HG03558 (cell line): ENCODE results near the gene NUDT8.
"Not testable (repeated sequence)": the region's sequence is repeated elsewhere in the genome, so short reads cannot be mapped to it uniquely, and the experiment has no call there.

Experiments
- ATAC-seq: cut with Tn5 transposase; IDR thresholded peaks from one replicate; pipeline ENCODE4 v1.9.1; 2021; ENCODE audit warnings: moderate number of reproducible peaks; ENCODE audit not compliant: unreplicated experiment; ENCODE audit errors: extremely low read depth

The NUDT8 gene

DNA sequence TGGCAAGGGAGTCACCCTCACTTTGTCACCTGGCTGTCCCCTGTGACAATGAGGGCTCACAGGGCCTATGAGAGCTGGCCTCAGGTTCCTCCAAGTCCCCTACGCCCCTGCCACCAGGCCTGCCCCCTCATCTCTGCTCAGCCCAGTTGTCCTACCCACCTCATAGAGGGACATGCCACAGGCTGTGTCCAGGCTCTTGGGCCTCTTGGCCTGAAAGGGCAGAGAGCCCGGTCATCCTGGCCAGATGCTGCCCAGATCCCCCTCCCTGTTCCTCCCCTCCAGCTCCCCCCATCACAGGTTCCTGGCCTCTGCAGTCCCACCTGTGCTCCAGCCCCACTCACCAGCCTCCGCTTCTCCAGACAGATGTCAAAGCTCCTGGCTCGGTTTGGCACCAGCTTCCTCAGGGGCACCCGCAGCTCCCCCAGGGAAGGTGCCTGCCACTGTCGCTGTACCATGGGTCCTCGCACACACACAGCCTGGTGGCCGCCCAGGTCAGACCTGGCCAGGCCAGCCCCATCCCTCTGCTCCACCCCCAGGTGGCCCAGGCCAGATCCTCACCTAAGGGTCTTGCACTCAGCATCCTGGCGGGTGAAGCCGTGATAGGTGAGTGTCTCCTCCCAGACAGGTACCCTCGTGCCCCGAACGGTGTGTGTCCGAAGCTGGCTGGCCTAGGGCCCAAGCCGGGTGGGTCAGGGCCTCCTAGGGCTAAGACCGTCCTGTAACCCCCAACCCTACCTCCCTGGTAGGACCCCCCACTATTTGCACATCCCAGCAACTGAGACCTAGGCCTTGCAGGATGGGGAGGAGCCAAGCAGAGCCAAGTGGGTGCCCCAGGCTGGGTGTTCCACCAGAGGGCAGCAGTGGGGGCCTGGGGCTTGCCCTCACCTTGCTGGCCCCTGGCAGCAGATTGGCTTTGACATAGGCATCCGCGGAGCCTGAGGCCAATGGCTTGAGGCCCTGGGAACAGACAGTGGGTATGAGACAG, 14.7 kb downstream of the NUDT8 start:
- ATAC-seq, result no peak

DNA sequence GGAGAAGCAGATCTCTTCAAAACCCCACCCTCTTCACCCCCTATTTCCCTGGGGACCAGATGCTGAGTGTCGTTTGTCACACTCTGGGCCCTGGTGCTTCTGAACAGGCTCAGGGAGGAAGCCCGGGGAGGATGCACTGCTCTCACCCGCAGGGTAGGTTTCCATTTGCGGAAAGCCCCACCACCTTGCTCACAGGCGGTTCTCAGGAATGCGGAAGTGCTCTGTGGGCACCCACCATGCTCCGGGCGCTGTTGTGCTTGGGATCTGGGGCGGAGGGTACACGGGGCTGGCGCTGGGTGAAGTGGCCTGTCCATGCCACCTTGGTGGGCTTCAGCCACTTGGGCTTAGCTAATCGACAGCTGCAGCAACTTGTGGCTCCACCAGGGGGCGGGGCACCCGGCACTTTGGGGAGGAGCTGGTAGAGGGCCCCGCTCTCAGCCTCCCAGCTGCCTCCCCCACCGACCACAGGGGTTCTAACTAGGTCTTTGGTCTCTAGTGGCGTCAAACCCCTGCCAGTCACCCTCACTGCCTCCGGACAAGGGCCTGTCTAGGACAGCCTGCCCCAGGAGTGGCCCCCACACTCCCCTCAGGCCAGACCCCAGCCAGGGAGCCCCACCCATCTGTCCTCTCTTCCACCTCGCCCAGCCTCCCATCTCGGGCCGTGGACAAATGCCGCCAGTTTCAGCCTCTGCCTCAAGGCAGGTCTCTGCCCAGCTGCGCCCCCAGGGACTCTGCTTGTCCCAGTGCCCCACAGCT, 15.6 kb downstream of the NUDT8 start:
- ATAC-seq, result peak; percentile 44

DNA sequence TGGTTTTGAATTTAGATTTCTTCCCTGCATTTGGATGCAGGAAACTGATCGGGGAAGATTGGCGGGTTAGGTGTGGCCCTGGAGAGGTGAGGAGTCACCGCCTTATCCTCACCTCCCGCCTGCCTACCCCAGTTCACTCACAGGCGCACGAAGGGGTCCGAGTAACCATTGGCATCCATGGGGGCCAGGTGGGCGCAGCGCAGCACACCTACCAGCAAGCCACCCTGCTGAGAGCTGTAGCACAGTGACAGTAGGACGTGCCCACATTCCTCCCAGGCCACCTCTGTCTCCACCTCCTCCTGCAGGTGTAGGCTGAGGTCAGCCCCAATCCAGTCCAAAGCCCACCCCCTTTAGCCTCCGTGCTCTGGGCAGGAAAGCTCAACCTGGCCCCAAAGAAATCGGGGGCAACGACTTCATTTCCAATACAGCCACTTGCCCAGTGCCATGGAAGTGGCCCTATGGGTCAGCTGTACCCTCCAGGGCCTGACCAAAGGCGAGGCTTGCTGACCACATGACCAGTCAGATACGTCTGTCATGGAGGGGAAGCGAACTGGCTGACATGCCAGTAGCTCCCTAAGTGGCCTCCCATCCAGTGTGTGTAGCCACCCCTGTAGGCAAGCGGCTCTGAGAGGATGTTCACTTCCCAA, 16.3 kb downstream of the NUDT8 start:
- ATAC-seq, result no peak

DNA sequence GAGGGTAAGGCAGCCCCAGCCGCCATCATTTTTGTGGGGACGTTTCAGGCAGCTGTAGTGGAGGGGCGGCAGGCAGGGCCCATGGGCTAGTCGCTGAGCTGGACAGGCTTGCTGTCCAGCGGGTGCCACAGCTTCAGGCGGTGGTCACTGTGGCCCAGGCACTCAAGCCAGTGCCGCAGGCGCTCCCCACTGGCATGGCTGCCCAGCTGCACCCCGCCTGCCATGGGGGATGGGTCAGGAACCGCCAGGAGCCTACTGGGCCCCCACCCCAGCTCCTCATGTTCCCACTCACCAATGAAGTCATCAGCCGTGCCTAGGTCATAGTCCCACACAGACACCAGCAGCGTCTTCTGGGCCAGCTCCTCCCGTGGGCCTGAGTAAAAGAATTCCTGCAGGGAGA, 17.0 kb downstream of the NUDT8 start:
- ATAC-seq, result no peak

DNA sequence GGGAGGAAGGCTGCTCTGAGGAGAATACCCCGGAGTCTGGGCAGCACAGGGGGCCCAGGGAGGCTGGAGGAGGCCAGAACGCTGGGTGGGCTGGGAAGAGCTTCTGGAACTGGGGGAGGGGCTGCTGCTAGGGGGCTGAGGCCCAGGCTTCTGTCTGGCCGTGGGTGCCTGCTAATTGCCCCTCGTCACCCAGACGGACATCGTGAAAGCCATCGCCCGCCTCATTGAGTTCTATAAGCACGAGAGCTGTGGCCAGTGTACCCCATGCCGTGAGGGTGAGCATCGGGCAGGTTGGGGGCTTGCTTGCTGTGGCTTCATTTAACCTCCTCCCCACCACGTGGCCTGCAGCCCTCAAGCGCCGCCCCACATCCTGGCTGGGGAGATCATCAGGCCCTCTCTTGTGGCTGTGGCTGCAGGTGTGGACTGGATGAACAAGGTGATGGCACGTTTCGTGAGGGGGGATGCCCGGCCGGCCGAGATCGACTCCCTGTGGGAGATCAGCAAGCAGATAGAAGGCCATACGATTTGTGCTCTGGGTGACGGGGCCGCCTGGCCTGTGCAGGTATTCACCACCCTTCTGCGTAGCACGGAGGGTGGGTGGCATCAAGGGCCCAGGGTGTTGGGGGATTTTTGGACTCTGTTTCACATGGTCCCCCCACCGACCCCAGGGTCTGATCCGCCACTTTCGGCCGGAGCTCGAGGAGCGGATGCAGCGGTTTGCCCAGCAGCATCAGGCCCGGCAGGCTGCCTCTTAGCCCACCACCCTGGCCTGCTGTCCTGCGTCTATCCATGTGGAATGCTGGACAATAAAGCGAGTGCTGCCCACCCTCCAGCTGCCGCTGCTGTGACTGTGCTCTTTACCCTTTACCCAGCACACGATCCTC, 17.8 kb downstream of the NUDT8 start:
- ATAC-seq, result no peak

DNA sequence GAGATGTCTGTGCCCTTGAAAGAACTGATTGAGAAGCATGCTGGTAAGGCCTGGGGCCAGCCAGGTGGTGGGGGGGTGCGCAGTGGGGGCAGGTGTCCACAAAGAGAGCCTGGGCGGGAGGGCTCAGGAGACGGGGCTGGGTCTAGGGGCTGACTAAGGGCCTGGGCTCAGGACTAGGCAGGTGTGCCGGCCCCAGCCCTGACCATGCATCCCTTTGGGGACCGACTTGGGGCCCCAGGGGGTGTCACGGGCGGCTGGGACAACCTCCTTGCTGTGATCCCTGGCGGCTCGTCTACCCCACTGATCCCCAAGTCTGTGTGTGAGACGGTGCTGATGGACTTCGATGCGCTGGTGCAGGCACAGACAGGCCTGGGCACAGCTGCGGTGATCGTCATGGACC, 18.6 kb downstream of the NUDT8 start:
- no peak for ATAC-seq

DNA sequence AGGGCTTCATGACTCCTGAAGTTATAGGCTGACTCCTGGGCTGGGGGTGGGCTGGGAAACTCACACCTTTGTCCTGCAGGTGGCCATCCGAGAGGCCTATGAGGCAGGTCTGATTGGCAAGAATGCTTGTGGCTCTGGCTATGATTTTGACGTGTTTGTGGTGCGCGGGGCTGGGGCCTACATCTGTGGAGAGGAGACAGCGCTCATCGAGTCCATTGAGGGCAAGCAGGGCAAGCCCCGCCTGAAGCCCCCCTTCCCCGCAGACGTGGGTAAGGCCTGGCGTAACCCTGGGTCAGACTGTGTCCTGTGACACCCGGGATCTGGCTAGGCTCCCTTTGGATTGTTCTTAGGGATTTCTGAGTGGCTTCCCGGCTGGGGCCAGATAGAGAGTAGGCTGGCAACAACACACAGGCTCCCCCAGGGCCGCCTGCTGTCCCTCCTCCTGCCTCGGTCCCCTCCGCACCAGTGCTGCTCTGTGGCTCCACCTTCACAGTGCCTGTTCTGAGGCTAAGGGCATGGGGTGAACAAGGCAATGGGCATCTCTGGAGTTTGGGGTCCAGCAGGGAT, 19.4 kb downstream of the NUDT8 start:
- ATAC-seq, result no peak

DNA sequence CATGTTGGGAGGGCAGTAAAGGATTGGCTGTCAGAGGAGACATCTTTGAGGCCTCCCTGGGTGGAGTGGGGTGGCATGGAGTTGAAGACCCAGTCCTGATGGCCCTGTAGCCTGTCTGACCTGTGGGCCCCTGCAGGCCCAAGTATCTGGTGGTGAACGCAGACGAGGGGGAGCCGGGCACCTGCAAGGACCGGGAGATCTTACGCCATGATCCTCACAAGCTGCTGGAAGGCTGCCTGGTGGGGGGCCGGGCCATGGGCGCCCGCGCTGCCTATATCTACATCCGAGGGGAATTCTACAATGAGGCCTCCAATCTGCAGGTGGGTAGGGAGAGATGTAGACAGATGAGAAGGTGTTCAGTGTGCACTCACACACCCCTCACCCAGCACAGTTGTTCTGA, 20.4 kb downstream of the NUDT8 start:
- no peak for ATAC-seq

DNA sequence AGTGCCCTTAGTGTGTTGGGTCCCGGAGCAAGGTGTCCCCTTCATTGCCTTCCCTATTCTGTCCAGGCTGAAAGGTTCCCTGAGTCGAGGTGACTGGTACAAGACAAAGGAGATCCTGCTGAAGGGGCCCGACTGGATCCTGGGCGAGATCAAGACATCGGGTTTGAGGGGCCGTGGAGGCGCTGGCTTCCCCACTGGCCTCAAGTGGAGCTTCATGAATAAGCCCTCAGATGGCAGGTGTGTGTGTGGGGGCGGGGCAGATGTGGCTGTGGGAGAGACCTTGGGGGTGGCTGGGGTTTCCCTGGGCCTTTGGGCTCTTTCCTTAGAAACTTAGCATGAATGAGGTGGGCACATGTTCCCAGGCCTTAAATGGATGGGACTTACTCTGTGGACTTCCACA, 21.3 kb downstream of the NUDT8 start:
- no peak for ATAC-seq

DNA sequence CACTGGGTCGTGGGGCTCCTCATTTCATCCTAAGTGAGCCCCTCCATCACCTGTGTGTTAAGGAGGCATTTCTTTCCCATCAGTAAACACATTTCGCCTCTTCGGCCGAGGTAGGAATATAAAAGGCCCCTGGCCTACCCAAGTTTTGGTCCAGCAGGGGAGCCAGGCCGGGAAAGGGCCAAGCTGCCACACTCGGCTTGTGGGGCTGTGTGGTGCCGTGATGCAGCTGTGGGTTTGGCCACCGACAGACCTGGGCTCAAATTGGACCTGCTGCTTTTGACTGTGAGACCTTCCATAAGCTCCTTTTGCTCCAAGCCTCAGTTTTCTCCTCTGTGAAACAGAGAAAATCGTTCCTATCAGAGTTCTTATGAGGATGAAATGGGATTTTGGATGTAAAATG, 22.2 kb downstream of the NUDT8 start:
- no peak for ATAC-seq

DNA sequence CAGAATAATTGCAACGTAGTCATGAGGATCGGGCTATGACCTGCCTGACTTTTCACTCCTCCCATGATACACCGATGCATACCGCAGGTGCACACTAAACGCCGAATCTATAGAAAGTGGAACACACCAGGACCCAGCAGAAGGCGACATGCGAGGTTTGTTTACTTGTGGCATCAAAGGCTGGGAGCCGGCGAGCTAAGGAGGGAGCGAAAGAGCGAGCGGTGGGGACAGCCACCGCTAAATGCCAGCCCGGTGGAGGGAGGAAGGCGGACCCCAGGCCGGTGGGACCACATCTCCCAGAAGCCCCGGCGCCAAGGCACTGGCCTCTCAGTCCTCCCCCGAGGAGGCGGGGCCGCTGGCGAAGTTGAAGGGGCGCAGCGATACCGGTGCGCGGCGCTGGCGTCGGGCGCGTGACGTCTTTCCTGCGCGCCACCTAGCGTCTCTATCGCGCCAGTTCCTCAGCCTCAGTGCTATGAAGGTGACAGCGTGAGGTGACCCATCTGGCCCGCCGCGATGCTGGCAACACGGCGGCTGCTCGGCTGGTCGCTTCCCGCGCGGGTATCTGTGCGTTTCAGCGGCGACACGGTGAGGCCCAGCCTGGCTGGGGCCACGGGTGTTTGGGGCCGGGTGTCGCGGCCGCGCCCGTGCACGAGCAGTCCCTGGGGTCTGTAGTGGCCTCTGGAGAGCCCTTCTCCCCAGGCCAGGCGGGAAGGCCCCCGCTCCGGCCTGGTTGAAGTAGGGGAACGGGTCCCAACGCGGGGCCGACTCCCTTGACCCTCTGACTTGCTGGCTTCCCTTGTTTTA, 23.0 kb downstream of the NUDT8 start, which contains the start of gene NDUFV1:
TSS of gene NDUFV1 (plus strand) at position 445 of the 804 bp plus-strand sequence. CDS start at position 514, 69 bp downstream.
- no peak for ATAC-seq

DNA sequence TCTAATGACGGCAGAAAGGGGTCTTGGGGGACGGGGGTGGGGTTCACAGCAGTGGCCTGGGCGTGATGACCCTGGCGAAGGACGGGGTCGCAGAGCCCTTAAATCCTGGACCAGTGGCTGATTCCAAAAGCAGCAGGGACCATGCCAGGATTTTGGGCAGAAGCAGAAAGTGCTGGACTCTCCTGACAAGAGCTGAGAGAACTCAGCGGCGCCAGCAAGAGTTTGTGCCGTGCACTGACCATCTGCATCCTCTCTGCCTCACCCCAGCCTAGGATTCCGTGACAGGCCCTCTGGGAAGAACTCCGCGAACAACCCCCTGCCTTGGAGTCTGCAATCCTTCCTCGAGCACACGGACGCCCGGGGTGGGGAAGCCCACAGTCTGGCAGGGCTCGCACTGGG, 23.6 kb downstream of the NUDT8 start:
- ATAC-seq, result no peak

DNA sequence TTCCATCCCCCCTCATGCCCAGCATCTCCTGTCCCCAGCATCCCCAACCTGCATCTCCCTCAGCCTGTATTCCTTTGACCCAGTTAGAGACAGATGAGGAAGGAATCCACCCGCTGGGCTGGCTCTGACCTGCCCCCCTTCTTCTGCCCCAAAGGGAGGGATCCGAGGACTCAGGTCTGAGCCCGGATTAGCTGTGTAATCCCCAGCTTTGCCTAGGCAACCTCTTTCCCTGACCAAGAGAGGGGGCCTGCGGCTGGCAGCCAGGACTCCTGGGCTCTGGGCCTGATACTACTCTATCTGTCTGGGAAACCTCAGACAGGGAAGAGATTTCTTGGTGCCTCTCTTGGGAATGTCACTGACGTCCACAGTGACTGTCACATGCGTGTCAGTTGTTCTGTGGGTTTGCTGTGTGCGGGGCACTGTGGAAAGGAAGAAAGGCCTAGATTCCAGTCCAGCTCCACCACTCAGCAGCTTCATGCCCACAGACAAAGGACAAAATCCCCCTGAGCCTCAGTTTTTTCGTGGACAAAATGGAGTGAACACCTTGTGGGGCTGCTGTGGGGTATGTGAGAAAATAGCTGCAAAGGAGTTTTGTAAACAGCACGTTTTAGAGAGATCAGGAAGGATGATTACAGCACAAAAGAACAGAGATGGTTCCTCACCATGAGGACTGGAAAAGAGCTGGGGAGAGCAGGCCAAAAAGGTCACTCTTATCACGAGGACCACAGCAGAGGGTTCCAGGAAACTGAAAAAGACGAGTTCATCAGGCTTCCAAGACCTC, 24.3 kb downstream of the NUDT8 start:
- no peak for ATAC-seq

DNA sequence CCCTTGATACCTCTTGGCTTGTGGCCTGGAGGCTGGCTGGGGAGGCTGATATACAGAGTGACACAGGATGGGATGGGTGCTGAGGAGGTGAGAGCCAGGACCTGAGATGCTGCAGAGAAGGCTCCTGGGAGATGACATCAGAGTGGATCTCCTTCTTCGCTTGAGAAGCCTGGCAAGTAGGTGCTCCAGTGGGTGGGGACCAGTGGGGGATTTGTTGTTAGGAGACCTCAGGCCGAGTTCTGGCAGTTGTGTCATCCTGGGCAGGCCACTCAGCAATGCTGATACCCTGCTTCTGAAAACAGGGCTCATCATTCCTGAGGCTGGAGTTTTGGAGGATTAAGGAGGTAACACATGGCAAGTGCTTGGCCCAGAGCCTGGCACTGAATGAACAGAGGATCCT, 24.9 kb downstream of the NUDT8 start:
- ATAC-seq, result no peak

DNA sequence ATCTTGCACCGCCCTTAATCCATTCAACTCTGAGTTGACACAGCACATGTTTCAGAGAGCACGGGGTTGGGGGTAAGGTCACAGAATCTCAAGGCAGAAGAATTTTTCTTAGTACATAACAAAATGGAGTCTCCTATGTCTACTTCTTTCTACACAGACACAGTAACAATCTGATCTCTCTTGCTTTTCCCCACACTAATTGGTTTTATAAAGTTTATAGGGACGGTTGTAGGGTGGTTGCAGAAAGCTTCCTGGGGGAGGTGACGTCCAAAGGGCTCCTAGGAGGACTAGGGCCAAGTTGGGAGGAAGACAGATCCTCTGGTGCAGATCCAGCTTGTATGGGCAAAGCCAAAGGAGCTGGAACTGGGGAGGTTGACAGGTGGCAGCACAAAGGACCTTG, 25.6 kb downstream of the NUDT8 start:
- ATAC-seq, result not testable (repeated sequence)

DNA sequence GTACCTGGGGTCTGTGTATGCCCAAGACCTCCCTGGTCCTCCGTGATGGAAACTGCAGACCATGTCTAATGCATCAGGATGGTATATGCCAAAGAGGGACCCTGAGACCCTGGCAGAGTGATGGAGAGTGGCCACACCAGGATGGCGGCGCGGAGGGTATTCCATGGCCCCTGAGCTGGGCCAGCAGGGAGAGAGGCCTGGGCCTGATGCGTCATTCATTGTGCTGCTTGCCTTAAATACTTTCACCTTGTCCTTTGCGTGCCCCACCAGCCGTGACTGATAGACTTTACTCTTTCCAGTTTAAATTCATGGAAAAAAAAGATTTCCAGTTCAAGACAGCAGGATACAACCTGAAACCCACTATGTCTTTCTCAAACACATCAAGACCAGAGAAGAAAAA, 28.6 kb downstream of the NUDT8 start:
- no peak for ATAC-seq

DNA sequence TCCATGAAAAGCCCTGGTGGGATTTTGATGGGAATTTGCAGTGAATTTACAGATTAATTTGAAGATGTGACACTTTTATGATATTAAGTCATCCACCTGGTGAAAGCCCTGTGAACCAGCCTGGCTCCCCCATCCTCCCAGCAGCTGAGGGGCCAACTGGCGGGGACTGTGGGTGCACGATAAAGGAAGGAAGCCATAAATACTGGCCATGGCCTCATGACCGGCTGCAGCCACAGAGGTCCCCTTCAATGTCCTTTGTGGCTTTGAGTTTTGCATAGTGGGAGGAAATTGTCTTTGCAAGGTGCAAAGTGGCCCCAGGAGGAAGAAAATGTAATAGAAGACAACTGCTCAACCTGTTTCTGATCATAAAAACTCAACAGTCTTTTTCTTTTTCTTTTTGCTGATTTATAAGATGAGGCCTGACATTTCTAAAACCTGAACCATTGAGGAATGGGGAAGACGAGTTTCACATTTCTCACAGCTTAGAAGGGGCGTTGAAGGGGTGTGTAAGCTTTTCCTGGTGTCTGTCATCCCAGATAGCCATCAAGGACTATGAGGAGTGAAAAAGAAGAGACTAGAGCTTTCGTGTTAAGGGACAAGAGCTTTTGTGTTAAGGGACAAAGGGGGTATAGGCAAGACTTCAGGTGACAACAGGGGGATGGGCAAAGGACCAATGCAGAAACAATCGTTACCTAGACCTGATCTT, 29.3 kb downstream of the NUDT8 start:
- ATAC-seq, result no peak
